OCI-LY7 (cell line): ENCODE data around the gene CD58. TPM values are rescaled to one million over a fixed set of nuclear protein-coding genes. Genes with fewer than 3 reads are reported as not detected.

Source experiments
- BruUV-seq: library from RNA; stranded (reverse); fragments of 400-500 nt; replicated peaks from 2 replicates; lab custom pipeline; 2021; lab: Mats Ljungman, UMichigan
- CTCF ChIA-PET: fragments of 300-600 bp; sonication (Branson Sonifier 250); formaldehyde crosslinking; loops from one replicate; lab custom pipeline; 2022; ENCODE audit warnings: antibody characterized with exemption; ENCODE audit not compliant: unreplicated experiment; lab: Charles Lee
- POLR2A ChIA-PET: fragments of 300-600 bp; sonication (Branson Sonifier 250); formaldehyde crosslinking; loops from one replicate; lab custom pipeline; 2022; ENCODE audit warnings: antibody characterized with exemption; lab: Charles Lee
- DNase-seq: peaks from one replicate; pipeline ENCODE4 v3.0.0-alpha.2; 2015; ENCODE audit warnings: low spot score
- H2AFZ ChIP-seq: fragments of 200-600 bp; sonication (generic), shearing (Covaris generic); 2 replicates; pipeline ENCODE4 v1.6.1; 2014; ENCODE audit warnings: mild to moderate bottlenecking, antibody characterized with exemption, low read length, moderate library complexity
- H3K27ac ChIP-seq: fragments of 200-600 bp; sonication (generic); 2 replicates; pipeline ENCODE4 v1.5.1; 2014; ENCODE audit warnings: mixed run types, low read depth, mild to moderate bottlenecking, moderate library complexity, low read length, inconsistent platforms; ENCODE audit not compliant: poor library complexity, severe bottlenecking
- H3K36me3 ChIP-seq: fragments of 200-600 bp; sonication (generic); 2 replicates; pipeline ENCODE4 v1.6.1; 2014; ENCODE audit warnings: mild to moderate bottlenecking, antibody characterized with exemption, low read length, moderate library complexity, mixed read lengths; ENCODE audit not compliant: insufficient read depth
- H3K4me1 ChIP-seq: fragments of 200-600 bp; sonication (generic); 2 replicates; pipeline ENCODE4 v1.5.1; 2014; ENCODE audit warnings: mild to moderate bottlenecking, low read length; ENCODE audit not compliant: insufficient read depth, poor library complexity, severe bottlenecking
- H3K4me2 ChIP-seq: fragments of 200-600 bp; sonication (generic); 2 replicates; pipeline ENCODE4 v1.6.1; 2014; ENCODE audit warnings: mild to moderate bottlenecking, low read length
- H3K4me3 ChIP-seq: fragments of 200-600 bp; sonication (generic); 2 replicates; pipeline ENCODE4 v1.5.1; 2014; ENCODE audit warnings: mild to moderate bottlenecking, low read depth, low read length; ENCODE audit not compliant: poor library complexity, severe bottlenecking
- H3K79me2 ChIP-seq: fragments of 200-600 bp; sonication (generic); 2 replicates; pipeline ENCODE4 v1.6.1; 2016; ENCODE audit warnings: low read depth, mild to moderate bottlenecking, low read length, moderate library complexity, mixed read lengths; ENCODE audit not compliant: insufficient read depth
- H3K9me2 ChIP-seq: fragments of 200-600 bp; sonication (generic); 2 replicates; pipeline ENCODE4 v1.6.1; 2016; ENCODE audit warnings: mild to moderate bottlenecking, low read length, mixed read lengths; ENCODE audit not compliant: insufficient read depth
- H3K9me3 ChIP-seq: fragments of 200-600 bp; sonication (generic); 2 replicates; pipeline ENCODE4 v1.6.1; 2014; ENCODE audit warnings: mild to moderate bottlenecking, mixed run types, low read length, mixed read lengths
- H4K20me1 ChIP-seq: fragments of 200-600 bp; sonication (generic); 2 replicates; pipeline ENCODE4 v1.6.1; 2014; ENCODE audit warnings: mild to moderate bottlenecking, antibody characterized with exemption, low read length, moderate library complexity, mixed read lengths; ENCODE audit not compliant: insufficient read depth
- EZH2phosphoT487 ChIP-seq: fragments of 200-600 bp; sonication (generic); IDR thresholded peaks from 2 replicates; pipeline ENCODE4 v1.6.1; 2018; ENCODE audit warnings: low read depth, borderline replicate concordance, mild to moderate bottlenecking, mixed run types, antibody characterized with exemption, low read length, moderate library complexity, mixed read lengths
- intact Hi-C: fragments of 100-400 bp; cut with micrococcal nuclease; formaldehyde crosslinking; loops from one replicate; pipeline ENCODE4 v1.10.0; 2022; ENCODE audit not compliant: unreplicated experiment
- total RNA-seq, 2 experiments: library from RNA; depleted of rRNA in 1 of 2; stranded (reverse); fragments of >200 nt in 1 of 2; shearing (Covaris generic) in 1 of 2; gene quantifications; 2 replicates each; pipeline ENCODE4 v1.2.3, GENCODE V29; 2014 to 2022
- TF ChIP-seq, protein P1 (sequence below): fragments of 200-600 bp; sonication (generic); conservative IDR thresholded peaks from 2 replicates; pipeline ENCODE4 v1.5.1; 2014; ENCODE audit warnings: mild to moderate bottlenecking, antibody characterized with exemption, low read length, moderate library complexity, mixed read lengths

The CD58 gene
- total RNA-seq, 2 experiments from 2014 or later: 3.3 TPM; not detected in 1

DNA sequence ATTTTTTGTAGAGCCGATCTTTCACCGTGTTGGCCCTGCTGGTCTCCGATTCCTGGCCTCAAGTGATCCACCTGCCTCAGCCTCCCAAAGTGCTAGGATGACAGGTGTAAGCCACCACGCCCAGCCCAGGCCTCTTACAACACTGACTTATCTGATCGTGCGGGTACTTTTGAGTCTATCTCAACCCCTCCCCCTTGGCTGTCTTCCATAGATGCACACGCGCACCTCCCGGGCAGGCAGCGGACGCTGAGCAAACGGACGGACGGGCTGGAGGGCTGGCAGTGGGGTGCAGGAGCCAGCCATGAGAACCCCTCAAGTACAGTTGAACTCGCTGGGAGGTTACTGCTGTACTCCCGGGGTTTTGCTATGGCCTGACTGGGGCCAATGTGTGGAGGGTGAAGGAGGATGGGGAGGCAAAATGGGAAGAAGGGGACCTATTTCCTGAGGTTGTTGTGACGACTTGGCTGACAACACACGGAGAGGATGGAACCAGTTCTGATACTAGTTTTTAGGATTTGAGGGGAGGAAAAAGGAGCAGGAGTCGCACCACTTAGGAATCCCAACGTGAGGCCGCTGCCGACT, 959 bp downstream of the CD58 start:
- Histone ChIP-seq H3K79me2 (no peaks in the 10 kb centered on the region), H3K27ac (no peak overlapping the region), H3K9me2 (no peaks in the 10 kb centered on the region), H3K4me3 (peak overlapping the region; percentile 64), H4K20me1 (no peaks in the 10 kb centered on the region), H3K9me3 (no peaks in the 10 kb centered on the region), H3K4me1 (no peaks in the 10 kb centered on the region), H3K4me2 (peak overlapping the region; percentile 60; the same call in 1 of the 2 replicates), H2AFZ (no peak overlapping the region; the same call in 1 of the 2 replicates), H3K36me3 (no peaks in the 10 kb centered on the region)
- DNase-seq: no peak
- BruUV-seq: no TSS peak
- ChIA-PET CTCF (no interaction called here), POLR2A (interaction anchor here (1.9 kb wide), 1 partner anchor 13 kb away, joined by 5 read pairs; no protein-coding TSS in a partner anchor)
- intact Hi-C loops: no loop called here
- TF ChIP-seq, protein P1, sequence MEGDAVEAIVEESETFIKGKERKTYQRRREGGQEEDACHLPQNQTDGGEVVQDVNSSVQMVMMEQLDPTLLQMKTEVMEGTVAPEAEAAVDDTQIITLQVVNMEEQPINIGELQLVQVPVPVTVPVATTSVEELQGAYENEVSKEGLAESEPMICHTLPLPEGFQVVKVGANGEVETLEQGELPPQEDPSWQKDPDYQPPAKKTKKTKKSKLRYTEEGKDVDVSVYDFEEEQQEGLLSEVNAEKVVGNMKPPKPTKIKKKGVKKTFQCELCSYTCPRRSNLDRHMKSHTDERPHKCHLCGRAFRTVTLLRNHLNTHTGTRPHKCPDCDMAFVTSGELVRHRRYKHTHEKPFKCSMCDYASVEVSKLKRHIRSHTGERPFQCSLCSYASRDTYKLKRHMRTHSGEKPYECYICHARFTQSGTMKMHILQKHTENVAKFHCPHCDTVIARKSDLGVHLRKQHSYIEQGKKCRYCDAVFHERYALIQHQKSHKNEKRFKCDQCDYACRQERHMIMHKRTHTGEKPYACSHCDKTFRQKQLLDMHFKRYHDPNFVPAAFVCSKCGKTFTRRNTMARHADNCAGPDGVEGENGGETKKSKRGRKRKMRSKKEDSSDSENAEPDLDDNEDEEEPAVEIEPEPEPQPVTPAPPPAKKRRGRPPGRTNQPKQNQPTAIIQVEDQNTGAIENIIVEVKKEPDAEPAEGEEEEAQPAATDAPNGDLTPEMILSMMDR: no peak
- TF ChIP-seq EZH2phosphoT487: no peak

DNA sequence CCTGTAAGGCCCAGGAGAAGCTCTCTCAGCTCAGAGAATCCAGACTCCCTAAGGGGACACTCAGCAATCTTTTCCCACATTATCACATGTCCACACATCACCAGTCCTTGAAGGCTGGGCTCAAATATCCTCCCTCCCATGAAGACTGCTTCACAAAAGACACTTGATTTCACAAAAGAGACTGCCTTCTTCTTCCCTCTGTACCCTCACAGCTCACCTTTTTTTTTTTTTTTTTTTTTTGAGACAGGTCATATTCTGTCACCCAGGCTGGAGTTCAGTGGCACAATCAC, 1.5 kb downstream of the CD58 start:
- no peak for DNase-seq
- Histone ChIP-seq H3K4me3 (no peak overlapping the region), H2AFZ (no peak overlapping the region), H3K9me2 (no peaks in the 10 kb centered on the region), H3K4me2 (no peak overlapping the region), H3K27ac (no peak overlapping the region), H3K79me2 (no peaks in the 10 kb centered on the region), H4K20me1 (no peaks in the 10 kb centered on the region), H3K9me3 (no peaks in the 10 kb centered on the region), H3K36me3 (no peaks in the 10 kb centered on the region), H3K4me1 (no peaks in the 10 kb centered on the region)
- CTCF ChIA-PET: interaction anchor here (0.6 kb wide), 1 partner anchor 13 kb away, joined by 4 read pairs; no protein-coding TSS in a partner anchor
- POLR2A ChIA-PET: interaction anchor here (0.6 to 1.9 kb wide), 3 partner anchors 13 to 1210 kb away, joined by 3 to 5 read pairs (median 3); no protein-coding TSS in a partner anchor
- no peak for TF ChIP-seq EZH2phosphoT487
- TF ChIP-seq, protein P1: no peak
- intact Hi-C loops: no loop called here
- no TSS peak for BruUV-seq
